Measurements from ENCODE around the gene LILRB5.
"Not testable (repeated sequence)": the region's sequence is repeated elsewhere in the genome, so short reads cannot be mapped to it uniquely, and the experiment has no call there.

- not testable (repeated sequence) for TF ChIP-seq POLR2A, CTCF, POLR2AphosphoS5 (IDR thresholded peaks at IDR 0.05)
Measured at GRCh38 chr19:54278056-54278455, 21.0 kb upstream of the LILRB5 start.

All from breast epithelium (tissue), 3 donors.